Measurements from ENCODE around the gene PKIB. TPM values are rescaled to one million over a fixed set of nuclear protein-coding genes. Genes with fewer than 3 reads are reported as not detected.

The PKIB gene
- total and polyA plus RNA-seq, 2 donors (not counting 3 experiments of a cell fraction or from before 2014, with no cell fraction given): not detected

- Histone ChIP-seq H3K79me2 (ENCODE audit: control insufficient read depth, insufficient read depth, low read length) (no peaks in the 10 kb centered on the region), H4K20me1 (replicated peaks; ENCODE audit: control insufficient read depth, extremely low read depth, insufficient read depth, low read length) (no peaks in the 10 kb centered on the region), H3K27ac (ENCODE audit: insufficient read depth, low read depth, low read length) (no peak overlapping the region), H3K36me3 (ENCODE audit: control insufficient read depth in 2 of 2, extremely low read depth in 1 of 2, insufficient read depth in 2 of 2, low read length in 2 of 2) (no peaks in the 10 kb centered on the region), H3K4me2 (ENCODE audit: insufficient read depth, low read length) (no peak overlapping the region), H3K9me1 (replicated peaks; ENCODE audit: control insufficient read depth, extremely low read depth, insufficient read depth, low read length) (no peaks in the 10 kb centered on the region), H2AFZ (ENCODE audit: low read depth, low read length) (no peak overlapping the region), H3K9me3 (replicated peaks; ENCODE audit: control insufficient read depth, insufficient read depth, low read length) (no peaks in the 10 kb centered on the region), H3K9ac (replicated peaks; ENCODE audit: extremely low read depth, insufficient read depth, low read length) (no peak overlapping the region), H3K27me3 (ENCODE audit: control insufficient read depth in 2 of 2, insufficient read depth in 2 of 2, low read length in 2 of 2) (no peaks in the 10 kb centered on the region), H3K4me1 (ENCODE audit: control insufficient read depth, extremely low read depth, insufficient read depth, low read length) (no peaks in the 10 kb centered on the region), H3K4me3 (replicated peaks in 1 of 3; ENCODE audit: insufficient read depth in 1 of 3, low read depth in 1 of 3, low read length in 3 of 3) (no peak overlapping the region)
- no TSS peak for BruUV-seq (replicated peaks)
- FAIRE-seq (no peak), DNase-seq (ENCODE audit: low read depth, low spot score) (no peak)
- CTCF ChIA-PET: no interaction called here
- dilution Hi-C loops (cut with MboI; ENCODE audit: extremely low pct_ligation_motif_present, low sequenced_read_pairs) (no loop called here), intact Hi-C loops (cut with micrococcal nuclease) (no loop called here)
- TF ChIP-seq EZH2 (IDR thresholded peaks at IDR 0.05; ENCODE audit: borderline replicate concordance, low read depth, low read length, severe bottlenecking): no peak
- no peak for TF ChIP-seq FOS (IDR thresholded peaks at IDR 0.05; ENCODE audit: borderline replicate concordance, insufficient read depth, low read length)
- no peak for TF ChIP-seq POLR2A (IDR thresholded peaks at IDR 0.05; ENCODE audit: low read depth, low read length)
- TF ChIP-seq GATA2 (IDR thresholded peaks at IDR 0.05; ENCODE audit: insufficient read depth, insufficient read length, low read depth, low read length): no peak
- TF ChIP-seq, protein P1, sequence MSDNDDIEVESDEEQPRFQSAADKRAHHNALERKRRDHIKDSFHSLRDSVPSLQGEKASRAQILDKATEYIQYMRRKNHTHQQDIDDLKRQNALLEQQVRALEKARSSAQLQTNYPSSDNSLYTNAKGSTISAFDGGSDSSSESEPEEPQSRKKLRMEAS (IDR thresholded peaks at IDR 0.05; ENCODE audit: insufficient read depth, insufficient read length): no peak
- no peak for TF ChIP-seq JUN (IDR thresholded peaks at IDR 0.05; ENCODE audit: borderline replicate concordance, insufficient read depth, insufficient read length, low read depth)
- no peak for TF ChIP-seq MYC (IDR thresholded peaks at IDR 0.05; ENCODE audit: low read depth, low read length)
- TF ChIP-seq, protein P2, sequence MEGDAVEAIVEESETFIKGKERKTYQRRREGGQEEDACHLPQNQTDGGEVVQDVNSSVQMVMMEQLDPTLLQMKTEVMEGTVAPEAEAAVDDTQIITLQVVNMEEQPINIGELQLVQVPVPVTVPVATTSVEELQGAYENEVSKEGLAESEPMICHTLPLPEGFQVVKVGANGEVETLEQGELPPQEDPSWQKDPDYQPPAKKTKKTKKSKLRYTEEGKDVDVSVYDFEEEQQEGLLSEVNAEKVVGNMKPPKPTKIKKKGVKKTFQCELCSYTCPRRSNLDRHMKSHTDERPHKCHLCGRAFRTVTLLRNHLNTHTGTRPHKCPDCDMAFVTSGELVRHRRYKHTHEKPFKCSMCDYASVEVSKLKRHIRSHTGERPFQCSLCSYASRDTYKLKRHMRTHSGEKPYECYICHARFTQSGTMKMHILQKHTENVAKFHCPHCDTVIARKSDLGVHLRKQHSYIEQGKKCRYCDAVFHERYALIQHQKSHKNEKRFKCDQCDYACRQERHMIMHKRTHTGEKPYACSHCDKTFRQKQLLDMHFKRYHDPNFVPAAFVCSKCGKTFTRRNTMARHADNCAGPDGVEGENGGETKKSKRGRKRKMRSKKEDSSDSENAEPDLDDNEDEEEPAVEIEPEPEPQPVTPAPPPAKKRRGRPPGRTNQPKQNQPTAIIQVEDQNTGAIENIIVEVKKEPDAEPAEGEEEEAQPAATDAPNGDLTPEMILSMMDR (IDR thresholded peaks at IDR 0.05; ENCODE audit: extremely low read depth in 1 of 2, insufficient read depth in 1 of 2, low read depth in 1 of 2, low read length in 2 of 2): no peak
- no peak for TF ChIP-seq POLR2AphosphoS5 (IDR thresholded peaks at IDR 0.05; ENCODE audit: insufficient read depth, low read depth, low read length)
- POLR2A ChIA-PET: no interaction called here
Measured at GRCh38 chr6:122569230-122569771, 40.9 kb upstream of the PKIB start.

Measured in endothelial cell of umbilical vein (primary cell).